Measurements from ENCODE around the gene PLD1. TPM values are rescaled to one million over a fixed set of nuclear protein-coding genes. Genes with fewer than 3 reads are reported as not detected.

The PLD1 gene
- total RNA-seq, 1 donor from 2014 or later: 8.8 TPM

DNA sequence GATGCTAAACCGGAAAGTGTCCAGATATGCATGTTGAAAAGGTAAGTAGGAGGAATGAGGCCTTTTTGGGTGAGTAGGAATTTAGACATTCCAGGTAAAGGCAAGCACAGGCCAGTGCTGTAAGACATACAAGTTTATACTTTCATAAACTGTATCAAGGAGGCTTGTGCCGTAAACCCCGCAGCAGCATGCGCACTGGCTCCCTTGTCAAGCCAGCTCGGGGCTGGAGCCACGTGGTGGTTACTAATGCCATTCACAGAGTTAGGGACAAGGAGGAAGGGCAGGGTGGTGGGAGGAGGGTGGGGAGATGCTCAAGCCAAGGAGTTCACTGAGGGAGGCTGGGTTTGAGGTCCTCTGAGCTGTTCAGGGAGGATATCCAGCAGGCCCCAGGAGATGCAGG is 35.8 kb downstream of the PLD1 start:
- intact Hi-C loops (cut with DNase I): loop anchor here (5.0 kb wide), 1 partner anchor 58 kb away; no protein-coding TSS in a partner anchor
- no peak for DNase-seq (ENCODE audit: low spot score in 2 of 2)
- H3K4me1 ChIP-seq: peaks cover 0 to 8% of the 10 kb centered on the region in 2 donors
- no peaks in the 10 kb centered on the region for H3K27me3 ChIP-seq
- no peaks in the 10 kb centered on the region for H3K36me3 ChIP-seq
- no peak for TF ChIP-seq CTCF (IDR thresholded peaks at IDR 0.05)
- no peak overlapping the region for H3K27ac ChIP-seq
- no peaks in the 10 kb centered on the region for H3K9me3 ChIP-seq
- H3K4me3 ChIP-seq: no peak overlapping the region

DNA sequence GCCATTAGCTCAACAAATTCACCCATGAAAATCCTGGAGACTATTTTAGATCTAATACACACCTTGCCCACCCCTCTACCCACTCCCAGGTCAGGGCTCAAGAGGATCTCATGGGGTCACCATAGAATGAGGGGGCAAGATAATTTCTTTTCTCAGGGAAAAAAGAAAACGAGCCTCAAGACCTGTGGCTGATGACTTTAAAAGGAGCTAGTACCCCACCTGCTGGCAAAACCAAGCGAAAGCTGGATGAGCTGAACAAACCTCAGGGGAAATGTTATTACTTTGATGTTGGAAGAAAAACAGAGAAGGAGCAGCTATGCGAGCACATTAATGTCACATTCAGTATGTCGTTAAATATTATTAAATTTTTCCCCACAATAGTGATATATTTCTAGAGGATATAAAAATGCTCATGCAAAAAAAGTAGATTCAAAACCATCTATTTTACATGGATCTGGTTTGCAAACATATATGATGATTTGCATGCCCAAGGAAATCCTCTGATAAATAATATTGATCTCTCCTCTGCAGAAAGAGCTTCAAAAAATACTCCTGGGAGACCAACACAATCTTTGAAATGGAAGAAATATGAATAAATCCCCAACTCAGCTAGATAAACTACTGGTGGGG is 37.7 kb downstream of the PLD1 start:
- TF ChIP-seq CTCF (IDR thresholded peaks at IDR 0.05): peak; percentile 52 to 74 (median 62)
- peak in 1 of 2 donors; percentile 74 for DNase-seq (ENCODE audit: low spot score in 2 of 2)
- H3K27ac ChIP-seq: peak overlapping the region in 1 of 2 donors; percentile 67
- peaks cover 0 to 19% of the 10 kb centered on the region in 2 donors for H3K4me1 ChIP-seq
- H3K27me3 ChIP-seq: no peaks in the 10 kb centered on the region
- no peaks in the 10 kb centered on the region for H3K9me3 ChIP-seq
- no peaks in the 10 kb centered on the region for H3K36me3 ChIP-seq
- peak overlapping the region in 1 of 2 donors; percentile 64 for H3K4me3 ChIP-seq
- intact Hi-C loops (cut with DNase I): loop anchor here (1.0 to 5.0 kb wide), 3 partner anchors 60 to 126 kb away; no protein-coding TSS in a partner anchor

DNA sequence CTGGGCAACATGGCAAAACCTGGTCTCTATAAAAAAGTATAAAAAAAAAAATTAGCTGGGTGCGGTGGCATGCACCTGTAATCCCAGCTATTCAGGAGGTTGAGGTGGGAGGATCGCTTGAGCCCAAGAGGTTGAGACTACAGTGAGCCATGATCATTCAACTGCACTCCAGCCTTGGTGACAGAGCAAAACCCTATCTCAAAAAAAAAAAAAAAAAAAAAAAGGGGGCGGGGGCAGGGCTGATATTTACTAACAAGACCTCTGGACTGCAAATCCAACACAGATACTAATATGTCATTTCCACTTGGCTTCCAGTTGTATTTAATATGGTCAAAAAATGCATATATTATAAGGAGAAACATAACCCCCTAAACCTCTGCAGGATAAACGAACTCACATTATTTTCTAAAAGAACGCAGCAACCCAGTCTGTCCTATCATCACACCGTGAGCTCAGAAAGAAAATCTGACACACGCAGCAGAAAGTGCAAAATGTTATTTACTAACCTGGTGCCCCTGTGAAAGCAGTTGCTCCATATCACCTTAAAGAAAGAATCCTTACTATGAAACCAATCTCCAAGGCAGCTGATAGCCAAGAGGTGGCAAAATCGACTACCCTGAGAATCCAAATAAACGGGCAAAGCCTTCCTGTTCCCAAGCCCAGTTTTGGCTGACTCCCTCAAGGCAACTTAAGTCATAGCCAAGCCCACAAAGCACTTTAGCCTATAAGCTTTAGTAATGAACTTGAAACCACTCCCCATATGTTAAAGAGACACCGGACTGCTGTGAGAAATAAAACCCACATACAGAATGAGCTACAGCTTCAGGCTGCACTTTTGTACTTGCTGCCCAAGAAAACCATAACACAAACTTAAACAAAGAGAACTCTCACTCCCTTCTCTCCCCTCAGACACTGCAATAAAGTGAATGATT is 39.3 kb downstream of the PLD1 start:
- no peak for TF ChIP-seq CTCF (IDR thresholded peaks at IDR 0.05)
- intact Hi-C loops (cut with DNase I): loop anchor here (2.0 to 5.0 kb wide), 3 partner anchors 22 to 61 kb away; partner anchors contain the start of gene PLD1

GRCh38 chr3:171769461-171769860 is 40.8 kb downstream of the PLD1 start:
- DNase-seq (ENCODE audit: low spot score in 2 of 2): no peak
- H3K27ac ChIP-seq: peak overlapping the region in 1 of 2 donors; percentile 67
- no peak for TF ChIP-seq CTCF (IDR thresholded peaks at IDR 0.05)
- no peaks in the 10 kb centered on the region for H3K36me3 ChIP-seq
- peaks cover 0 to 34% of the 10 kb centered on the region in 2 donors for H3K4me1 ChIP-seq
- peak overlapping the region; percentile 51 to 64 for H3K4me3 ChIP-seq
- H3K9me3 ChIP-seq: no peaks in the 10 kb centered on the region
- intact Hi-C loops (cut with DNase I): no loop called here
- no peaks in the 10 kb centered on the region for H3K27me3 ChIP-seq

More for the DNA sequence above, 39.3 kb downstream of the PLD1 start:
- no peaks in the 10 kb centered on the region for H3K9me3 ChIP-seq
- H3K4me1 ChIP-seq: peaks cover 0 to 25% of the 10 kb centered on the region in 2 donors
- H3K36me3 ChIP-seq: no peaks in the 10 kb centered on the region
- peak in 1 of 2 donors; percentile 78 for DNase-seq (ENCODE audit: low spot score in 2 of 2)
- peak overlapping the region; percentile 51 to 64 for H3K4me3 ChIP-seq
- H3K27me3 ChIP-seq: no peaks in the 10 kb centered on the region
- peak overlapping the region; percentile 67 to 71 for H3K27ac ChIP-seq

DNA sequence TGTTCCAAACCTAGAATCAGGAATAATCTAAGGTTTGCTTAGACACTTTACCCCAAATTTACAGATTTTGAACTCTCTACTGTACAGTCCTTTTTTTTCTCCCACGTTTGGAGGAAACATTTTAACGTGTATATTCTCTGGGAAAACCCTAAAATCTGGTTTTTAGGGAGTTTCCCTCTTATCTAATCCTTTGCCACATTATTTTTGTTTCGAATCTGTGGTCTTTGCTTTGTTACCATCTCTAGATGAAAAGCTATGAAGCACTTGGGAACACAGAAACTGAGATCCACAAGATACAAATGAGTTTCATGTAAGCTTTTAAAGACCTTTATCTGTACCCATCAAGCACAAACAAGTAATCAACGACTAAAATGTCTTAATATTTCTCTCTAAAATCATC is 41.3 kb downstream of the PLD1 start:
- Histone ChIP-seq H3K4me1 (peaks cover 0 to 37% of the 10 kb centered on the region in 2 donors), H3K4me3 (peak overlapping the region; percentile 51 to 64), H3K27ac (peak overlapping the region; percentile 44 to 67), H3K9me3 (no peaks in the 10 kb centered on the region), H3K27me3 (no peaks in the 10 kb centered on the region), H3K36me3 (no peaks in the 10 kb centered on the region)
- intact Hi-C loops (cut with DNase I): no loop called here
- no peak for DNase-seq (ENCODE audit: low spot score in 2 of 2)
- TF ChIP-seq CTCF (IDR thresholded peaks at IDR 0.05): no peak
